SK-N-MC (cell line): ENCODE results near the gene CDK6.

Source experiments
- DNase-seq: peaks from one replicate; pipeline ENCODE4 v3.0.0-alpha.2; 2011; ENCODE audit warnings: low read depth, low spot score
- H3K27ac ChIP-seq: fragments of 200-600 bp; sonication (generic); 2 replicates; pipeline ENCODE4 v1.5.1; 2016; ENCODE audit warnings: mixed run types
- H3K36me3 ChIP-seq: fragments of 200-600 bp; sonication (generic); 2 replicates; pipeline ENCODE4 v1.6.1; 2017; ENCODE audit warnings: antibody characterized with exemption, low read length, mixed read lengths; ENCODE audit not compliant: insufficient read depth
- H3K4me3 ChIP-seq: fragments of 200-600 bp; sonication (generic); 2 replicates; pipeline ENCODE4 v1.5.1; 2016
- H3K9ac ChIP-seq: fragments of 200-600 bp; sonication (generic); 2 replicates; pipeline ENCODE4 v1.8.0; 2017; ENCODE audit warnings: mixed run types, mixed read lengths; ENCODE audit not compliant: insufficient read length
- H3K9me3 ChIP-seq: fragments of 200-600 bp; sonication (generic); 2 replicates; pipeline ENCODE4 v1.6.1; 2017; ENCODE audit warnings: low read depth, mild to moderate bottlenecking, antibody characterized with exemption, low read length, moderate library complexity, mixed read lengths
- EZH2 ChIP-seq: fragments of 200-600 bp; sonication (generic); IDR thresholded peaks from one replicate; pipeline ENCODE4 v1.6.1; 2017; ENCODE audit warnings: antibody characterized with exemption
- FOXP2 ChIP-seq: optimal IDR thresholded peaks from 2 replicates; pipeline ENCODE3; 2011; ENCODE audit warnings: mild to moderate bottlenecking, moderate library complexity; ENCODE audit not compliant: insufficient read depth; ENCODE audit errors: extremely low read length, control extremely low read depth
- POLR2AphosphoS5 ChIP-seq: IDR thresholded peaks from 2 replicates; pipeline ENCODE4 v1.6.1; 2012; ENCODE audit warnings: mild to moderate bottlenecking, low read depth, low read length, borderline replicate concordance

CDK6 gene

GRCh38 chr7:92594746-92595145 lies 241.6 kb downstream of the CDK6 start:
- Histone ChIP-seq H3K4me3 (no peak overlapping the region), H3K27ac (no peak overlapping the region), H3K36me3 (no peaks in the 10 kb centered on the region), H3K9me3 (no peaks in the 10 kb centered on the region), H3K9ac (no peak overlapping the region)
- no peak for TF ChIP-seq POLR2AphosphoS5
- TF ChIP-seq FOXP2, result no peak
- no peak for TF ChIP-seq EZH2
- DNase-seq, result no peak

- H3K9me3 ChIP-seq, result no peaks in the 10 kb centered on the region
- TF ChIP-seq EZH2 (no peak), POLR2AphosphoS5 (no peak), FOXP2 (no peak)
- DNase-seq, result no peak
- no peak overlapping the region for H3K27ac ChIP-seq
- H3K4me3 ChIP-seq, result peak overlapping the region; percentile 86
- H3K36me3 ChIP-seq, result peaks cover 15% of the 10 kb centered on the region
- H3K9ac ChIP-seq, result no peak overlapping the region
These were observed 245.6 kb downstream of the CDK6 start for GRCh38 chr7:92590711-92591310.

DNA sequence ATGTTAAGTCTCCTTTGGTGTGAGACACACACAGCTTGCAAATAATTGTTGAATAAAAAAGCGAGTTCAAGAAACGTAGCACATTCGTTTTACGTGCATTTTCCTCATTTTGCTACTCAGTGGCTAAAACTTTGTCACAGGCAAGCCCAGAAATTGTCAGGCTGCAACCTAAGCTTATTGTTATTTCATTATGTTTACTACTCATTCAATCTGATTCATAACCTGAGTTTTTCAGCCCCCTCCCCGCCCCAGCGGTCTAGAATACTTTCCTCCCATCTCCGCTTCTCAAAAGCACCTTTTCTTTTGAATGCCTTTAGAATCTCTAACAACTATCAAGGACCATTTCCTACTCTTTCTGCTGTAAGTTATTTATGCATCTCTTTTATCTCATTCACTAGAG lies 247.3 kb downstream of the CDK6 start:
- Histone ChIP-seq H3K9me3 (no peaks in the 10 kb centered on the region), H3K27ac (no peak overlapping the region), H3K4me3 (peak overlapping the region; percentile 86), H3K9ac (peak overlapping the region; percentile 87), H3K36me3 (peaks cover 28% of the 10 kb centered on the region)
- TF ChIP-seq EZH2 (no peak), FOXP2 (no peak), POLR2AphosphoS5 (no peak)
- no peak for DNase-seq

GRCh38 chr7:92588561-92588960 lies 247.8 kb downstream of the CDK6 start:
- H3K9ac ChIP-seq, result no peak overlapping the region
- no peak for DNase-seq
- no peak for TF ChIP-seq EZH2
- TF ChIP-seq POLR2AphosphoS5, result no peak
- no peak for TF ChIP-seq FOXP2
- H3K36me3 ChIP-seq, result peaks cover 28% of the 10 kb centered on the region
- no peaks in the 10 kb centered on the region for H3K9me3 ChIP-seq
- no peak overlapping the region for H3K27ac ChIP-seq
- H3K4me3 ChIP-seq, result peak overlapping the region; percentile 86

- TF ChIP-seq EZH2, result no peak
- TF ChIP-seq FOXP2, result no peak
- no peak for TF ChIP-seq POLR2AphosphoS5
- no peak for DNase-seq
- Histone ChIP-seq H3K4me3 (peak overlapping the region; percentile 3; the same call in 1 of the 2 replicates), H3K9me3 (no peaks in the 10 kb centered on the region), H3K27ac (peak overlapping the region; percentile 64; the same call in 1 of the 2 replicates), H3K36me3 (peaks cover 36% of the 10 kb centered on the region), H3K9ac (no peak overlapping the region)
These were observed 249.5 kb downstream of the CDK6 start for GRCh38 chr7:92586841-92587240.

GRCh38 chr7:92586403-92586802 lies 250.0 kb downstream of the CDK6 start:
- H3K27ac ChIP-seq, result peak overlapping the region; percentile 64
- no peak for DNase-seq
- H3K9me3 ChIP-seq, result no peaks in the 10 kb centered on the region
- no peak overlapping the region for H3K9ac ChIP-seq
- TF ChIP-seq EZH2 (no peak), POLR2AphosphoS5 (no peak), FOXP2 (no peak)
- H3K36me3 ChIP-seq, result peaks cover 36% of the 10 kb centered on the region
- H3K4me3 ChIP-seq, result peak overlapping the region; percentile 3

GRCh38 chr7:92584953-92585352 lies 251.4 kb downstream of the CDK6 start:
- Histone ChIP-seq H3K27ac (no peak overlapping the region), H3K36me3 (peaks cover 48% of the 10 kb centered on the region), H3K9me3 (no peaks in the 10 kb centered on the region), H3K9ac (no peak overlapping the region), H3K4me3 (no peak overlapping the region)
- DNase-seq, result no peak
- no peak for TF ChIP-seq FOXP2
- TF ChIP-seq POLR2AphosphoS5, result no peak
- TF ChIP-seq EZH2, result no peak

DNA sequence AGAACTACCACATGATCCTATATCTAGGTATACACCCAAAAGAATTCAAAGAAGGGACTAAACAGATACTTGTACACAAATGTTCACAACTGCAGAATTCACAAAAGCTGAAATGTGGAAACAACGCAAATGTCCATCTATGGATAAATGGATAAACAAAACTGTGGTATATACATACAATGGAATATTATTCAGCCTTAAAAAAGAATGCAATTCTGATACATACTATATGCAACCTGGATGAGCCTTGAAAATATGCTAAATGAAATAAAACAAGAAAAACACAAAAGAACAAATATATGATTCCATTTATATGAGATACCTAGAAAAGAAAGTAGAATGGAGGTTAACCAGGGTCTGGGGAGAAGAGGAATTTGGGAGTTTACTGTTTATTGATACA lies 253.4 kb downstream of the CDK6 start:
- DNase-seq, result no peak
- H3K4me3 ChIP-seq, result no peak overlapping the region
- no peaks in the 10 kb centered on the region for H3K9me3 ChIP-seq
- H3K27ac ChIP-seq, result no peak overlapping the region
- TF ChIP-seq POLR2AphosphoS5 (no peak), FOXP2 (no peak), EZH2 (no peak)
- H3K36me3 ChIP-seq, result peaks cover 65% of the 10 kb centered on the region
- H3K9ac ChIP-seq, result no peak overlapping the region

- no peak for DNase-seq
- Histone ChIP-seq H3K36me3 (peaks cover 84% of the 10 kb centered on the region), H3K27ac (no peak overlapping the region)
These were observed 260.1 kb downstream of the CDK6 start for GRCh38 chr7:92576296-92576695.

More at GRCh38 chr7:92576296-92576695, 260.1 kb downstream of the CDK6 start:
- H3K9me3 ChIP-seq, result no peaks in the 10 kb centered on the region
- no peak for TF ChIP-seq FOXP2
- TF ChIP-seq POLR2AphosphoS5, result no peak
- no peak for TF ChIP-seq EZH2
- no peak overlapping the region for H3K9ac ChIP-seq
- no peak overlapping the region for H3K4me3 ChIP-seq
